ENCODE measurements around the gene ZNF93.
"Not testable (repeated sequence)": the region's sequence is repeated elsewhere in the genome, so short reads cannot be mapped to it uniquely, and the experiment has no call there.

- TF ChIP-seq CTCF (conservative IDR thresholded peaks at IDR 0.05; ENCODE audit: low read depth, low read length); EZH2phosphoT487 (IDR thresholded peaks at IDR 0.05; ENCODE audit: borderline replicate concordance, low read length); EZH2 (IDR thresholded peaks at IDR 0.05; ENCODE audit: low read length, unreplicated experiment): not testable (repeated sequence)
Observed at GRCh38 chr19:19957766-19958165, 57.0 kb downstream of the ZNF93 start.
